Brain microvascular endothelial cell (primary cell): ENCODE measurements around the gene ATE1.
"Not testable (repeated sequence)": the region's sequence is repeated elsewhere in the genome, so short reads cannot be mapped to it uniquely, and the experiment has no call there.

ENCODE experiments used
- DNase-seq: peaks from one replicate; pipeline ENCODE4 v3.0.0-alpha.2; 2020
- H3K27ac ChIP-seq: fragments of 250-450 bp; sonication (Bioruptor Pico); 2 replicates; pipeline ENCODE4 v1.5.1; 2020; ENCODE audit warnings: mild to moderate bottlenecking, moderate library complexity
- H3K27me3 ChIP-seq: fragments of 250-450 bp; sonication (Bioruptor Pico); replicated peaks from 2 replicates; pipeline ENCODE4 v1.5.1; 2020; ENCODE audit warnings: mild to moderate bottlenecking
- H3K36me3 ChIP-seq: fragments of 250-450 bp; sonication (Bioruptor Pico); replicated peaks from 2 replicates; pipeline ENCODE4 v1.5.1; 2020; ENCODE audit warnings: mild to moderate bottlenecking
- H3K4me3 ChIP-seq: 2 replicates; pipeline ENCODE4 v1.5.1; 2011; ENCODE audit warnings: low read depth, mild to moderate bottlenecking, control low read depth, low read length, moderate library complexity
- CTCF ChIP-seq: IDR thresholded peaks from 2 replicates; pipeline ENCODE4 v1.5.1; 2011; ENCODE audit warnings: low read depth, mild to moderate bottlenecking, moderate library complexity, low read length, control low read depth, inconsistent platforms; ENCODE audit errors: missing control alignments
- in situ Hi-C: cut with HindIII; loops from 2 replicates; pipeline ENCODE4 v1.10.0; 2017; ENCODE audit warnings: low sequenced_read_pairs, low pct_ligation_motif_present

Gene ATE1

GRCh38 chr10:121927841-121928527, at the start of gene ATE1:
Gene ATE1, minus strand, starts transcription at chr10:121928031. Its CDS starts 82 bp downstream, at chr10:121927949.
- peak within 1 kb of the TSS; percentile 86 for H3K4me3 ChIP-seq
- H3K27me3 ChIP-seq: no peaks in the 10 kb centered on the region
- H3K36me3 ChIP-seq: no peaks in the 10 kb centered on the region
- H3K27ac ChIP-seq: peak within 1 kb of the TSS; percentile 93
- in situ Hi-C loops: no loop called here
- DNase-seq: peak; percentile 86
- peak; percentile 12 for TF ChIP-seq CTCF

- in situ Hi-C loops: no loop called here
- TF ChIP-seq CTCF: no peak
- H3K36me3 ChIP-seq: no peaks in the 10 kb centered on the region
- H3K4me3 ChIP-seq: no peak overlapping the region
- no peaks in the 10 kb centered on the region for H3K27me3 ChIP-seq
- H3K27ac ChIP-seq: no peak overlapping the region
- DNase-seq: no peak
Measured at GRCh38 chr10:121976607-121977006, 48.8 kb upstream of the ATE1 start.

- Histone ChIP-seq H3K27ac (no peak overlapping the region), H3K4me3 (peak overlapping the region; percentile 69), H3K27me3 (no peaks in the 10 kb centered on the region), H3K36me3 (no peaks in the 10 kb centered on the region)
- TF ChIP-seq CTCF: peak; percentile 49
- no peak for DNase-seq
- in situ Hi-C loops: no loop called here
Measured at GRCh38 chr10:121975295-121976086, 47.7 kb upstream of the ATE1 start.

GRCh38 chr10:121974535-121975294, 46.9 kb upstream of the ATE1 start, which contains the start of gene NSMCE4A:
Gene NSMCE4A, minus strand, starts transcription at chr10:121975217. Its CDS starts 52 bp downstream, at chr10:121975165.
- Histone ChIP-seq H3K27ac (peak within 1 kb of the TSS; percentile 48), H3K36me3 (peaks cover under 1% of the 10 kb centered on the region), H3K4me3 (peak within 1 kb of the TSS; percentile 69), H3K27me3 (no peaks in the 10 kb centered on the region)
- peak; percentile 57 for DNase-seq
- in situ Hi-C loops: no loop called here
- no peak for TF ChIP-seq CTCF

GRCh38 chr10:121974019-121974534, 46.2 kb upstream of the ATE1 start:
- peak; percentile 10 for TF ChIP-seq CTCF
- in situ Hi-C loops: no loop called here
- H3K27ac ChIP-seq: no peak overlapping the region
- H3K4me3 ChIP-seq: peak overlapping the region; percentile 69
- no peaks in the 10 kb centered on the region for H3K27me3 ChIP-seq
- H3K36me3 ChIP-seq: peaks cover 4% of the 10 kb centered on the region
- DNase-seq: no peak

GRCh38 chr10:121969086-121969485, 41.3 kb upstream of the ATE1 start:
- H3K27ac ChIP-seq, H3K36me3 ChIP-seq, H3K4me3 ChIP-seq, H3K27me3 ChIP-seq, in situ Hi-C loops, DNase-seq: not testable (repeated sequence)
